Heart right ventricle (tissue), 16 donors: ENCODE data around the gene NWD2. TPM values are rescaled to one million over a fixed set of nuclear protein-coding genes. Genes with fewer than 3 reads are reported as not detected.

Source experiments
- ATAC-seq, 8 donors: fragments of 200-7000 bp; cut with Tn5 transposase; one replicate each; pipeline ENCODE4 v1.9.1; 2020; ENCODE audit warnings: mild to moderate bottlenecking in 8 of 8, moderate library complexity in 8 of 8, moderate number of reproducible peaks in 1 of 8
- DNase-seq, 2 donors: peaks; one replicate each; pipeline ENCODE4 v3.0.0-alpha.2; 2020
- H3K27ac ChIP-seq, 10 donors: fragments of 200-600 bp; sonication (generic) in 2 of 10; one replicate each; pipeline versions ENCODE4 v1.5.0 to v1.8.0; 2020 to 2022; ENCODE audit warnings: mild to moderate bottlenecking in 3 of 10
- H3K27me3 ChIP-seq, 7 donors: fragments of 200-600 bp; one replicate each; pipeline ENCODE4 v1.8.0; 2021 to 2022; ENCODE audit warnings: mild to moderate bottlenecking in 2 of 7
- H3K36me3 ChIP-seq, 9 donors: fragments of 200-600 bp; sonication (generic) in 1 of 9; one replicate each; pipeline versions ENCODE4 v1.5.0 to v1.8.0; 2020 to 2022; ENCODE audit warnings: mild to moderate bottlenecking in 2 of 9
- H3K4me1 ChIP-seq, 9 donors: fragments of 200-600 bp; sonication (generic) in 1 of 9; one replicate each; pipeline versions ENCODE4 v1.5.0 to v1.8.0; 2020 to 2022; ENCODE audit warnings: mild to moderate bottlenecking in 4 of 9
- H3K4me3 ChIP-seq, 10 donors: fragments of 200-600 bp; sonication (generic) in 2 of 10; one replicate each; pipeline versions ENCODE4 v1.5.0 to v1.8.0; 2020 to 2022; ENCODE audit warnings: mild to moderate bottlenecking in 7 of 10, moderate library complexity in 2 of 10
- H3K9me3 ChIP-seq, 11 donors: fragments of 200-600 bp in 10 of 11; sonication (generic) in 2 of 11; one replicate each; pipeline versions ENCODE4 v1.5.0 to v1.8.0; 2013 to 2022; ENCODE audit warnings: mild to moderate bottlenecking in 2 of 11, control low read depth in 1 of 11, moderate library complexity in 1 of 11
- CTCF ChIP-seq, 9 donors: fragments of 200-600 bp; sonication (generic) in 2 of 9; IDR thresholded peaks; one replicate each; pipeline versions ENCODE4 v1.5.0 to v1.8.0; 2021 to 2022; ENCODE audit warnings: antibody characterized with exemption in 9 of 9, mild to moderate bottlenecking in 5 of 9, moderate library complexity in 1 of 9
- WGBS, 2 donors: extraction: QIAGEN DNeasy Blood & Tissue Kit; methylation state at CpG; one replicate each; pipeline ENCODE4 v1.1.7; 2013; ENCODE audit warnings: inconsistent platforms in 1 of 2; 5-methylcytosine and 5-hydroxymethylcytosine counted together
- intact Hi-C, 10 donors: fragments of 100-400 bp; cut with DNase I; formaldehyde crosslinking; loops; one replicate each; pipeline versions ENCODE4 v1.11.1 to v1.14.2; 2022
- polyA plus RNA-seq, 2 donors: library from polyadenylated mRNA; stranded (reverse); fragments of 200-250 nt; gene quantifications; one replicate each; pipeline ENCODE4 v1.2.3, GENCODE V29; 2013
- total RNA-seq, 10 donors: library from RNA; stranded (reverse); fragmentation: NEBNext Ultra II Directional in 3 of 10; extraction: Animal tissue kit (Norgen Biotek cat#: 25700) in 3 of 10; gene quantifications; one replicate each; pipeline versions ENCODE4 v1.2.1 to v1.2.4, GENCODE V29; 2021 to 2023
- donor health status: Arrhythmogenic right ventricular cardiomyopathy.
- donor health status: ischemic (EF 13 %, LVEDD 7.1; RV severe dilation, severe dysfunction).
- donor health status: healthy with polysubstance abuse.
- donor health status: DM: no; HTN: yes; CAD: no.
- donor health status: DM: no; HTN: no; CAD: no.
- donor health status: ischemic (EF 25% LVEDD 6.9; RV normal size, moderate dysfunction).
- donor health status: ischemic (EF 25% LVEDD 5.7; RV mildly dilated, moderate dysfunction).
- donor health status: healthy.
- donor health status: DM: yes; HTN: yes; CAD: no.
- donor health status: Ischemic cardiomyopathy.
- donor health status: ischemic (EF 35%, LVEDD 5.7; RV mildly dilated, moderate dysfunction).
- donor health status: nonischemic (EF 11% LVEDD 7.7; RV severe dilation, severe dysfunction).
- donor health status: DM: yes; HTN: yes; CAD: no.
- donor health status: PGD.
- donor health status: ischemic (EF 29% LVEDD 5.4; RV normal size, mild dysfunction).
- donor health status: nonischemic (EF 23%, LVEDD 6.1; RV moderate dilation, normal function).

NWD2 gene
- total and polyA plus RNA-seq, 12 donors, result 0.02 to 0.37 (median 0.04) TPM; not detected in 7

GRCh38 chr4:37422102-37422501 is 177.6 kb downstream of the NWD2 start:
- Histone ChIP-seq H3K27me3 (peaks cover 0 to 13% (median 0%) of the 10 kb centered on the region in 7 donors), H3K36me3 (no peaks in the 10 kb centered on the region), H3K4me3 (no peak overlapping the region), H3K27ac (no peak overlapping the region), H3K4me1 (no peaks in the 10 kb centered on the region), H3K9me3 (peaks cover 0 to 14% (median 0%) of the 10 kb centered on the region in 11 donors)
- 81 to 84% methylated on average over 2 of the region's 2 CpGs for WGBS, 2 donors
- intact Hi-C loops, result no loop called here
- ATAC-seq (no peak), DNase-seq (no peak)
- no peak for TF ChIP-seq CTCF (IDR thresholded peaks at IDR 0.05)

- H3K4me1 ChIP-seq, result no peaks in the 10 kb centered on the region
- intact Hi-C loops, result no loop called here
- no peak overlapping the region for H3K4me3 ChIP-seq
- DNase-seq (no peak), ATAC-seq (no peak)
- H3K27ac ChIP-seq, result no peak overlapping the region
- H3K9me3 ChIP-seq, result peaks cover 0 to 14% (median 0%) of the 10 kb centered on the region in 11 donors
- H3K27me3 ChIP-seq, result peaks cover 0 to 17% (median 0%) of the 10 kb centered on the region in 7 donors
- WGBS, 2 donors, result 62 to 66% methylated on average over 2 of the region's 2 CpGs
- H3K36me3 ChIP-seq, result no peaks in the 10 kb centered on the region
- no peak for TF ChIP-seq CTCF (IDR thresholded peaks at IDR 0.05)
These were observed 178.1 kb downstream of the NWD2 start for GRCh38 chr4:37422638-37423037.

- ATAC-seq (no peak), DNase-seq (no peak)
- no peak overlapping the region for H3K4me3 ChIP-seq
- intact Hi-C loops, result no loop called here
- 82 to 84% methylated on average over 5 of the region's 5 CpGs for WGBS, 2 donors
- no peak for TF ChIP-seq CTCF (IDR thresholded peaks at IDR 0.05)
- H3K27ac ChIP-seq, result no peak overlapping the region
- no peaks in the 10 kb centered on the region for H3K36me3 ChIP-seq
- no peaks in the 10 kb centered on the region for H3K4me1 ChIP-seq
- H3K27me3 ChIP-seq, result peaks cover 0 to 17% (median 0%) of the 10 kb centered on the region in 7 donors
- peaks cover 0 to 12% (median 0%) of the 10 kb centered on the region in 11 donors for H3K9me3 ChIP-seq
These were observed 178.8 kb downstream of the NWD2 start for GRCh38 chr4:37423310-37423709.

GRCh38 chr4:37424753-37425152 is 180.2 kb downstream of the NWD2 start:
- Histone ChIP-seq H3K27me3 (peaks cover 0 to 17% (median 0%) of the 10 kb centered on the region in 7 donors), H3K4me3 (no peak overlapping the region), H3K4me1 (no peaks in the 10 kb centered on the region), H3K36me3 (no peaks in the 10 kb centered on the region), H3K27ac (no peak overlapping the region), H3K9me3 (peaks cover 0 to 3% (median 0%) of the 10 kb centered on the region in 11 donors)
- intact Hi-C loops, result no loop called here
- DNase-seq (no peak), ATAC-seq (no peak)
- TF ChIP-seq CTCF (IDR thresholded peaks at IDR 0.05), result no peak
